GM19324 (cell line): ENCODE measurements around the gene PLCB1.

ENCODE experiments used
- ATAC-seq: cut with Tn5 transposase; IDR thresholded peaks from one replicate; pipeline ENCODE4 v1.9.1; 2021; ENCODE audit warnings: mild to moderate bottlenecking, moderate library complexity; ENCODE audit not compliant: unreplicated experiment, low FRiP score

The PLCB1 gene

DNA sequence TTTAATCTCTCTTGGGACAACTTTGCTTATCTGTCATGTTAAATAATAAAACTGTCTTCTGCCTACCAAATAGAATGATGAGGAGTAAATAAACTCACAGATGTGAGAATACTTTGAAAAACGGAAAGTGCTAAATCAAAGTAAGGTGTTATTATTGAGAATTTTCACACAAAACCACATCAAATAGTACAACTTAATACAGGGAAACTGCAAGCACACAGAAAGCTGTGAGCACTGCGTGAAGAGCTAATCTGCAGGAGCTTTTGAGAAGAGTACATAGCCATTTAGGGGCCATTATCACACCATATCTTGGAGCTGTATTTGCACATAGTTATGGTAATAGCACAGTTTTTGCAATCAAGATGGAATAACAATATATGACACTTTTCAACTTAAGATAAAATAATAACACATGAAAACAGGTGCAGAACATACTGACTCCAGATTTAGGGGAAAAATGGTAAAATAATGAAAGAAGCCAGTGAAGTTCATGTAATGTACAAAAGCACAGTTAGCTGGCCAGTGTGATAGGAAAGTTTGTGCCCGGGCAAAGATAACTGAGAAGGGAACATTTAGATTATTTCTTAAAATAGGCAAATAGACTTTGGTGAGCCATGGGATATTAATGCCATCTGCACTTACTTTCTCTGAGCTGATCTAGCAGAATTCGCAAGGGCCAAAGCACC is 538.3 kb downstream of the PLCB1 start:
- no peak for ATAC-seq

DNA sequence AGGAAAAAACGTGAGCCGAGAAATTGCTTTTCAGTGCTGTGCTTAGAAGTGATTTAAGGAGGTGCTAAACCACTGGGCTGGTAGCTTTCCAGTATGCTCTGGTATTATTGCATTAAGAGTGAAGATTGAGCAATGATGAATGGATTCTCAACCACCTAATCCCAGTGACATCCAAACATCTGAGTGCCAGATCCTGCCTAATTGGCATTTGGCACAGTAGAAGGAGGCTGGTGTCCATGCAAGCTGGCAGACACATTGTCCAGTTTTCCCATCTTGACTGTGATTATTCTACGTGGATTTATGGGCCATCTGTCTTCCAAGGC is 538.8 kb downstream of the PLCB1 start:
- no peak for ATAC-seq

DNA sequence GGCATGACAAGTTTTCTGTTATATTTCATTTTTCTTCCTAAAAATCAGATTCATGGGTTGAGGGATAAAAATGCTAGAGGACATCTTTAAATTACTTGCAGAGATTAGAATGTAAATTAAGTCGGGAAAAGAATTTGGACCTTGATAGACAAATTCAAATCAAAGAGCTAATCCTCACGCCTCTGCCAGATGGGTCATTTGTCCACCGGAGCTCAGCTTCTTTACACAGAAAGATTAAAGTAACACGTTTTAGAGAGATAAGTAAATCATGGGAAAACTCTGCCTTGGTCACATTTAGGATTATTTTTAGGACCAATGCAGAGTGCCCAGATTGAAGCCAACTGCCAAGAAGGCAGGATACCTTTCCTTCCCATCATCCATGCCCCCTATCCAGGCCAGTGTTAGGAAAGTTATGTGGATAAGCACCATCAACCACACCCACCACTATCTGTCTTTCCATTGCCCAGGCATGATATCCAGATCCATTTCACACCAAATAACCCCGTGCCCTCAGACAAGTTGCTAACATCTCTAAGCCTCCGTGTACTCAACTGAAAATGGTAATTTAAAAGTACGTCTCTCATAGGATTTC is 539.4 kb downstream of the PLCB1 start:
- no peak for ATAC-seq

DNA sequence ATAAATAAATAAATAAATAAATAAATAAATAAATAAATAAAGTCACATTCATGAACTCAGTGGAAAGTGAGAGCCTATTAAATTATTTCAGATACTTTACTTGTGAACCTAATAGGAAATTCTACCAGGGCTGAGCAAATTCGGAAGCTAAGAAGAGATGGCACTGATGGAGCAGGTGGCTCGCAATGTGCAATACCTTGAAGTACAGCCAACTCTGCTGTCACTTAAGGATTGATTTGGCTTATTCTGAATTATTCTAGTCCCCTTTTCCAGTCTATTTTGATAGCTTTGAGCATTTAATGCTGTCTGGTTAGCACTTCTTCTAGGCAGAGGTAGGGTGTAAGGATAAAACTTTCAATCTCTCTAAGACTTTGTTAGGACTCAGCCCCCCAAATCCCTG is 541.0 kb downstream of the PLCB1 start:
- ATAC-seq = no peak

DNA sequence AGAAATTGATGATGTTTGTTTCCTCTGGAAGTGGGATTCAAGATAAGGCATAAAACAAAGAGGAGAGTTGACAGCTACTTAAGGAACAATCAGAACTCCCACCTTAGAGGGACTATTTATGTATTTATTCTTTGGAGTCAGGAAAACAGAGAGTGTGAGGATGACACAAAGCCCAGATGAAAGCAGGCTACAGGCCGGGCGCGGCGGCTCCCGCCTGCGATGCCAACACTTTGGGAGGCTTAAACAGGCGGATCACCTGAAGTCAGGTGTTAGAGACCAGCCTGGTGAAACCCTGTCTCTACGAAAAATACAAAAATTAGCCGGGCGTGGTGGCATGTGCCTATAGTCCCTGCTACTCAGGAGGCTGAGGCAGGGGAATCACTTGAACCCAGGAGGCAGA is 543.8 kb downstream of the PLCB1 start:
- no peak for ATAC-seq

DNA sequence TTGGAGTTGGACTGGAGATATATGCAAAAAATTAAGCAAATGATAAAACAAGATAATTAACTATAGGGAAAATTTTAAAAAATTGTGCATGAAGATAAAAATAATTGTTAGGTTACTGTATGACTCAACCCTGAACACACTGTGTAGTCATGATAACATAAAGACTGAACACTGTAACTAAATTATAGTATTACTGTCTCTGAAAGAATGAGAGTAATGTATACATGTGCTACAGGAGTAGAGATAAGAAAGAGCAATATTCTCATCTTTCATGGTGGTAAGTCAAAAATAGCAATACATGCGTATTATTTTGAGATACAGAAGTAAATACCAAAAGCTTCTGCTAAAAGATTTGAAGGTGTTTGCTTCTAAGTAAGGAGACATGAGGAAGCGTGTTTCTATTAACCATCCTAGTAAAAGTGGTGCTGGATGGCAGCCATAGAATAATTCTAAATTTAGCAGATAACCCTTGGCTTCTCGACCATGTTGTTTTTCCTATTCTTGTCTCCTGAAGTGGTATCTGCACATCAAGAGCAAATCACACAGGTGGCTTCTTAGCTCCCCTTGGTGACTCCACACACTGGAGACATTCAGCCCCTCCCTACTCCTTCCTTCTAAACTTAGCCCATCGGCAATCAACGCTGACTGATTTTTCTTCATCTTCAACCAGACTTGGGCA is 546.2 kb downstream of the PLCB1 start:
- ATAC-seq = no peak

DNA sequence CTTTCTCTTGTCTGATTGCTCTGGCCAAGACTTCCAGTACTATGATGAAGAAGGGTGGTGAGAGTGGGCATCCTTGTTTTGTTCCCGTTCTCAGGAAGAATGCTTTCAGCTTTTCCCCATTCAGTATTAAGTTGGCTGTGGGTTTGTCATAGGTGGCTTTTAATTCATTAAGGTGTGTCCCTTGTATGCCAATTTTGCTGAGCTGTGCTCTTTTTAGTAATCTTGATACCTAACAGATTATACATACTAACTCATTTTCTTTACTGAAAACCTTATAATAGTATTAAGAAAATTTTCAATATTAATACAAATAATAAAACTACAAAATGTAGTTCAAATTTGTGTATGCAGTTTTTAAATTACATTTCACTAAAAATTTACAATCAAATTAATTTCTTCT is 557.3 kb downstream of the PLCB1 start:
- no peak for ATAC-seq

DNA sequence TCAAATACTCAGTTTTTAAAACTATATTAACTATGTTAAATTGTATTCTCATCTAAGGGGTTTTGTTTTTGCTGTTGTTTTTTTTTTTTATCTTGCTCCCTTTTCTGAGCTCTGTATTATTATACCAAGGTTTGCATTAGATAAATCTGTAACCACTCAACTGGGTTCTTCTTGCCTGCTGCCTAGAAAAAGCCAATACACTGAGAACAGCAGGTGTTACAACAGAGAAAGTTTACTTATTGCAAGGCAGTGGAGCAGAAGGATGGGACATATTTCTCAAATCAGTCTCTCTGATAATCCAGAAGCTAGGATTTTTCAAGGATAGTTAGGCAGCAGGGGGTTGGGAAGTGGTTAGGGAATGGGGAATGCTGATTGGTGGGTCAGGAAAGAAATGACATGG is 558.0 kb downstream of the PLCB1 start:
- no peak for ATAC-seq

DNA sequence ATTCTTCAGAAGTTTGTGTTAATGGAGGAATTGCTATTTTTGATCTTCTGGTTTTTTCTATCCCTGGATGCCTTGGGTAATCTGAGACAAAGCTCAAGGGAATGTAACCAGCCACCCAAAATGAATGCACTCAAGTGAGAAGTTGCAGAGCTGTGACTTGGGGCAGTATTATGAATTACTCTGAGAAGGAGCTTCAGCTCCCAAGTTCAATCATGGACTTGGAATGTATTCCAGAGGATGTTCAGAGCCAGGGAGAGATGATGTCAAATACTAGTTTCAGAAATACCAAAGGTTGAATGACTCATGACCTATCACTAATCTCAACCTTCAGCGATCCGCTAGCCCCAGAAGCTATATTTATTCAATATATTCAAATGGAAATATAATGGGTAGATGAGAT is 561.6 kb downstream of the PLCB1 start:
- ATAC-seq = no peak

DNA sequence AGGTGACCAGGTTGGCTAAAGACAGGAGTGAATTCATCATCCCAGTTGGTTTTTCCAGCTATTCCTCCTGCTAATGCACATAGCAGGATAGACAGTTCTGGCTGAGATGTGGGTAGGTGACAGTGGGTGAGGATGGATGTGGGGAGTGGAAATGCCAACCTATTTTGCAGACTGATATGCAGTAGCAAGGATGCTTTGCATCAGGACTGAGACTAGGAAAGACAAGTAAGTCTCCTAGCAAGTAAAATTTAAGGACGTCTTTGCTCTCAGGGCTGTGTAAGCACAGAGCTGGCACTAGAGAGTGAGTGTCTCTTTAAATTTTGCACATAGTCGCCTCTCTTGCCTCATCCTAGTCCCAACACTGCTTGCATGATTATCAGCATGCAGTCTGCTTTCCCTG is 568.7 kb downstream of the PLCB1 start:
- no peak for ATAC-seq

DNA sequence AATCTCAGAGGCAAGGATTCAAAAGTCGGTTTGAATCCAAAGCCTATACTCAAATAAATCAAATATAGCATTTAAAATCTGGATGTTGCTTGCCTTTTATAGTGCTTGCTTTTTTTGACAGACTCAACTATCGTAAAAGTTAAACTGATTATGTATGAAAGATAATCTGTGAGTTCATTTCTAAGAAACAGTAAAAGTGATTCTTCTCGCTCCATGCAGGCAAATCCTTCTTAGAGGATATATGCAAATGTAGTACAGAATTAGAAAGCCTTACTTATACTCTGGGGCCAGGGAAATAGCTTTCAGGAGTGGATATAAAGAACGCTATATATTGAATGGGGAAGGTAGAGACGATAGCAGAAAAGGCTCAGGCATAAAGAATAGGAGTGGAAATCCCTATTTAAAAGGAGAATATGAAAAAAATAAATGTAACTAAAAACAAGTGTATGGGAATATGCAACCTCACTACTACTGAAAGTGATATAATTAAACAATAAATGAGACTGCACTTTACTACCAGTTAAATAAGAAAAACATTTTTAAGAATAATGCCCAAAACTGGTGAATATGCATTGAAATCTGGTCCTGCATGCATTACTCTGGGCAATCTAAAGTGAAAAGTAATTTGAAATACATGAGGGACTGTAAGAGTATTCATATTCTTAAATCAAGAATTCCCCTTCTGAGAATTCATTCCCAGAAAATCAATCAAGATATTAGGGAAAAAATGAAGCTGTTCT is 575.1 kb downstream of the PLCB1 start:
- no peak for ATAC-seq

DNA sequence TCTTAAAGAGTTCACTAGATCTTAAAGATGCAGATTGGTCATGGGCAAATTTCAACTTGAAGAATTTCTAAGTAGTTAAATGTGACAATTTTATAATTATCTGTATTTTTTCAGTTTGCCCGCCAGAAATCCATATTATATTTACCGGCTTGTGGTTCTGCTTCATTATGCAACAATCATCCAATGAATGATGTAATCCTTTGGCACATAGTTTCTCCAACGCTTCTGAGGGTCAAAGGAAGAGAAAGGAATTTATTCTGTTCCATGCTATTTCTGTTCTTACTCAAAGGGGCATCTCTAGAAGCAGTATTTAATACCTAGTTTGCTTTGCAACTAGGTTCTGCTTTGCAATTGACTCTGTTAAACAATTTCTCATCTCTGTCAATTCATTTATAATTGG is 577.6 kb downstream of the PLCB1 start:
- no peak for ATAC-seq

DNA sequence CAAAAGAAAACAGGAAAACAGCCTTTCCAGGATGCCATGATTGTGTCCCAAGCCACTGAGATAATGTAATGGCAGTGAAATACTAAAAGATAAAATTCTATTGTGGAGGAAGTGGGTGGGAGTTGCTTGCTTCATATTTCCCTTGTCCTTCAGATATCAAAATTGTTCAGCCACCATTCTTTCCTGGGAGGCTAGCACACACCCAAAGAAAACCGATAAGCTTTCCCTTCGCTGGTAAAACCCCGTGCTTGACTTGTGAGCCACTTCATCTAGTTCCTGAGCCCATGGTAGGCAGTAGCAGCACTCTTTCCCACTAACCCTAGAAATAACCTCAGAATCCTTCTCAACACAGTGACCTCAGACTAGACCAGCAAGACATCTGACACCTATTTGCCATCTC is 579.4 kb downstream of the PLCB1 start:
- ATAC-seq = no peak

DNA sequence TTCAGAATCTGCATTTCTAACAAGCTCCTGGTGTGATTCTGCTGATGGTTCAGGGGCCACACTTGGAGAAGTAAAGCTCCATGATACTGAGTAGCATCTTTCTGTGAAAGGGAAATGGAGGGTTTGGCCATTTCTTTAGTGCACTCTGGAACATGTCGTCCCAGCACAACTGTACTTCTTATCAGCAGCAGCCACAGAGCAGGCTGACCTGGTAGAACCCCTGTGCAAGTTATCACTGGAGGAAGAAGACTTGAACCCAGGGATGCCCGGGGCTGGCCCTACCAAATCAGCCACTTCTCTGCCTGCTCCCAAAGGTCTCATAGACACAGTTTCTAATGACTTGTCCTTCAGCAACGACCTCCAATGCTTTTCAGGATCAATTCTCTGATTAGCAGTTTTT is 582.1 kb downstream of the PLCB1 start:
- ATAC-seq = no peak

DNA sequence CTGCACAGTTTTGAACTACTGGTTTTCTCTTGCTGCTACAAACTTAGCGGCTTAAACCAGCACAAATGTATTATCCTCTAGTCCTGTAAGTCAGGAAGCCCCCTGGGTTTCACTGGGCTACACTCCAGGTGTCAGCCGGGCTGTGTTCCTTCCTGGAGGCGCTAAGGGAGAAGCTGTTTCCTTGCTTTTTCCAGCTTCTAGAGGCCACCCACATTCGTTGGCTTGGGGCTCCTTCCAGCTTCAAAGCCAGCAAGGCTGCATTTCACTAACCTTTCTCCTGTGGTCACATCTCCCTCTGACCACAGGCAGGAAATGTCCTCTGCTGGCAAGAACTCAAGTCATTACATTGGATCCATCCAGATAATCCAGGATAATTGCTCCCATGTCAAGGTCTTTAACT is 586.2 kb downstream of the PLCB1 start:
- no peak for ATAC-seq

DNA sequence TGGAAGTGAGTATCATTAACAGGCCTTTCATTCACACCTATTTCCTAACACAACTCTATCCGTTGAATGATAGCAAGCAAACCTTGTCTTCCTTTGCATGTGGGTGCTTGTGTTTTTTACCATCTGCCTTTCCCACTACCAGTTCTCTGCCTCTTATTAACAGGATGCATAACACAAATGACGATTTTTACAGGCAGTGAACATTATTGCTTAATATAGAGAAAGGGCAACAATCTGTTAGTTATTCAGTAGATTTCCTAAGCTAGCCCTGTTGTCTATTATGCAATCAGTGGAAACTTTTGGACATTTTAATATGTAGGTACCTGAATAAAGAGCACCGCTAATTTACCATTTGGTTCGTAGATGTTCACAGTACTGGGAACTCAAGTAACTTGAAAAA is 588.0 kb downstream of the PLCB1 start:
- ATAC-seq = no peak

DNA sequence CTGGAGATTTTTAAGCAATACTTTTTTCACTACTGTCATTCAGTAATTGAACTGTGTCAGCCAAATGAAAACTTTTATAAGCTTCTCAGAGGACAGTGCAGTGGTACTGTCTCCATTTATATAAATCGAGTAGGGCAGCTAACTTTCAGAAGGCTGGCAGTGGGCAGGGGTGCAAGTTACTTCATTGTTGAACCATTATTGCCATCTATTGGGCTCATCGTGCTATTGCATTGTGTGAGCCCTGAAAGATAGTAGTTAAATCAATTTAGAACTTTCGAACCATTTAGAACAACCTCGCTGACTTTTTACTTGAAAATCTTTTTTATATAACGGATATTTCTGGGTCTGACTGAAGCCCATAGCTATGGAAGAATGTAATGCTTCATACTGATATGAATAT is 589.0 kb downstream of the PLCB1 start:
- no peak for ATAC-seq

DNA sequence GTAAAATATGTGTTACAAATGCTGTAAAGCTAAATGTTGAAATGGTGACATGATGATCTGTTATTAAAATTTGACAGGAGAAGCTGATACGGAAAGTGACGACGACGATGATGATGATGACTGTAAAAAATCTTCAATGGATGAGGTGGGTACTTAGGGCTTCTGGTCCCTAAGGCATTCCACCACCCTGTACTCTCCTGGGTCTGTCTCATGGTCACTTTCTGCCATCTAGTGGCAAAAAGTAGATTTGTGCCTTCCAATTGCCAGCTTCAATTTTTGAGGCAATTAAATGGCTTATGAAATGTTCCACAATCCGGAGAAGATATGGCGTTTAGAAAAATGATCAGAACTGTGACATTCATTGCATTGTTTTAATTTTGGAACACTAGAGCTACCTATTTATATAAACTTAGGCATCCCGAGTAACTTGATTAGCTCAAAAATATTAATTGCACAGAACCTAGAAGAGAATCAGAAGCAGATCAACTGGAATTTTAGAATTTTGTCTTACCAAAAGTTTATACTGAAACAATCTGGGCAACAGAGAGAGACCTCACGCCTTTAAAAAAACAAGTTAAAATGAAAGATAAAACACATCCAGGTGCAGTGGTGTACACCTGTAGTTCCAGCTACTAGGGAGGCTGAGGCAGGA is 590.3 kb downstream of the PLCB1 start:
- ATAC-seq = peak; percentile 48

DNA sequence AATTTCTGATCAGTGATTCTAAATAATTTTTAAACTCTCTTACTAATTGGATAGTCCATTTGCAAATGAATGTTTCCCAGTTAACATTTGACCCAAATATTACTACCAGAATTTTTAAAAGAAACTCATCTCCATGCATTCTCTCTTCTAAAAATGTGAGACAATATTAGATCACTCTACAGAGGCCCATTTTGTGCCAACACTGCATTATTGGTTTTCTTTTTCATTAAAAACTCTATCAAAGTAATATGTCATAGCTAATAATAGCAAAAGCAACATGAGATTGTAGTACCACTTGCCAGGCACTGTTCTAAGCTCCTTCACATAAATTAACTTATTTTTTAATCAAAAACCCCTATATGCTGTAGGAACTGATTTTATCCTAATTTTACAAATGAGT is 591.2 kb downstream of the PLCB1 start:
- no peak for ATAC-seq

DNA sequence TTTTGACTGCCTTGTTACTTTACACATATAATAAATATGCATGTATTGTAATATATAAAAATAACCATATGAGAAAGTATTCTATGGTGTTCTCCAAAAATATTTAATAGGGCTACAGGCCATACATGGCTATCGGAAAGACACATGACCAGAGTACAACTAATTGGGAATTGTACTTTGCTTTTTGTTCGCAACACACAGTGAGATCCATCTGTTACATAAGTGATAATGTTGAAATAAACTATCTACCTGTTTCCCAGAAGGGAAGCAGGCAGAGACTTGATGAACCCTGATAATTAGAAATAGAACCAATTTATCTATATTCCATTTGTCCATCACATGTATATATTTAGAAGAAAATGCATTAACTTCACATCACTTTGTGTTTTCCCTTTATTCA is 592.8 kb downstream of the PLCB1 start:
- no peak for ATAC-seq

DNA sequence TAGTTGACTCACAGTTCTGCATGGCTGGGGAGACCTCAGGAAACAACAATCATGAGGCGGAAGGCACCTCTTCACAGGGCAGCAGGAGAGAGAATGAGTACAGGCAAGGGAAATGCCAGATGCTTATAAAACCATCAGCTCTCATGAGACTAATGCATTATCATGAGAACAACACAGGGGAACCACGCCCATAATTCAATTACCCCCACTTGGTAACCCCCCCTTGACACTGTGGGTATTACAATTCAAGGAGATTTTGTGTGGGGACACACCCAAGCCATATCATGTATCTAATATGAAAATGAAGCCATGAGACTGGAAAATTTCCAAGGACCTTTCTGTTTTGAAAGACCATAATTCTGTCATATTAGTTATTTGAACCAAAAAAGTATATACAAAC is 594.4 kb downstream of the PLCB1 start:
- no peak for ATAC-seq
